ENCODE measurements around the gene TSNAXIP1. TPM values are rescaled to one million over a fixed set of nuclear protein-coding genes. Genes with fewer than 3 reads are reported as not detected.

TSNAXIP1 gene
- total and polyA plus RNA-seq, 2 experiments from 2014 or later, result 3.1 to 5.8 TPM

DNA sequence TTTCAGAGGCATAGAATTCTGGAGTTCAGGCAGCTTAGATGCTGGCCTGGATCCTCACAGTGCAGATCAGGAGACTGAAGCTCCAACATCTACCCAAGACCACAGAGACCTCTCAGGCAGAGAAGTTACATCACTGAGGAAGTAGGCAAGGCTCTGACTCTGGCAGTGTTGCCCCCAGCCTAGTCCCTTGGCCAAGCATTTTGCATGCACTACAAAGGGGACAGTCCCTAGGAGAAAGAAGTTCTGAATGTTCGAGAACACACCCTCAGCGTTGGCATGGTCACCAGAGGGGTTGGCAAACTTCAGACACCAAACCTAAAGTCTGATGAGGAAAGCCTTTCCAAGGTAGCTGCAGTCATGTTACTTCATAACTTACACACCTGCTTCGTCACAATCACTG, 2.8 kb upstream of the TSNAXIP1 start:
- Histone ChIP-seq H4K20me1 (ENCODE audit: insufficient read depth, poor library complexity, severe bottlenecking) (peaks cover 13% of the 10 kb centered on the region), H3K79me2 (peaks cover 66% of the 10 kb centered on the region), H3K27ac (peak overlapping the region; percentile 65), H3K4me2 (no peak overlapping the region), H3K27me3 (no peaks in the 10 kb centered on the region), H3K4me3 (no peak overlapping the region), H3K4me1 (ENCODE audit: insufficient read depth) (peaks cover 16% of the 10 kb centered on the region), H2AFZ (no peak overlapping the region), H3K9me3 (ENCODE audit: low read depth) (no peaks in the 10 kb centered on the region), H3K9me2 (replicated peaks; ENCODE audit: insufficient read depth) (no peaks in the 10 kb centered on the region), H3K36me3 (replicated peaks; ENCODE audit: insufficient read depth, low read depth) (no peaks in the 10 kb centered on the region)
- 99% methylated on average over 3 of the region's 3 CpGs for WGBS (ENCODE audit: low lambda C conversion rate, missing lambda C conversion rate)
- DNase-seq (ENCODE audit: low spot score), result no peak
- TF ChIP-seq EZH2phosphoT487 (IDR thresholded peaks at IDR 0.05; ENCODE audit: low read depth, severe bottlenecking, unreplicated experiment) (no peak), EZH2 (IDR thresholded peaks at IDR 0.05; ENCODE audit: borderline replicate concordance) (no peak)
- TF ChIP-seq, protein P1, sequence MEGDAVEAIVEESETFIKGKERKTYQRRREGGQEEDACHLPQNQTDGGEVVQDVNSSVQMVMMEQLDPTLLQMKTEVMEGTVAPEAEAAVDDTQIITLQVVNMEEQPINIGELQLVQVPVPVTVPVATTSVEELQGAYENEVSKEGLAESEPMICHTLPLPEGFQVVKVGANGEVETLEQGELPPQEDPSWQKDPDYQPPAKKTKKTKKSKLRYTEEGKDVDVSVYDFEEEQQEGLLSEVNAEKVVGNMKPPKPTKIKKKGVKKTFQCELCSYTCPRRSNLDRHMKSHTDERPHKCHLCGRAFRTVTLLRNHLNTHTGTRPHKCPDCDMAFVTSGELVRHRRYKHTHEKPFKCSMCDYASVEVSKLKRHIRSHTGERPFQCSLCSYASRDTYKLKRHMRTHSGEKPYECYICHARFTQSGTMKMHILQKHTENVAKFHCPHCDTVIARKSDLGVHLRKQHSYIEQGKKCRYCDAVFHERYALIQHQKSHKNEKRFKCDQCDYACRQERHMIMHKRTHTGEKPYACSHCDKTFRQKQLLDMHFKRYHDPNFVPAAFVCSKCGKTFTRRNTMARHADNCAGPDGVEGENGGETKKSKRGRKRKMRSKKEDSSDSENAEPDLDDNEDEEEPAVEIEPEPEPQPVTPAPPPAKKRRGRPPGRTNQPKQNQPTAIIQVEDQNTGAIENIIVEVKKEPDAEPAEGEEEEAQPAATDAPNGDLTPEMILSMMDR (IDR thresholded peaks at IDR 0.05; ENCODE audit: poor library complexity), result no peak

GRCh38 chr16:67804853-67805542, 1.7 kb upstream of the TSNAXIP1 start:
- H3K9me2 ChIP-seq (replicated peaks; ENCODE audit: insufficient read depth), result no peaks in the 10 kb centered on the region
- peaks cover 62% of the 10 kb centered on the region for H3K79me2 ChIP-seq
- no peaks in the 10 kb centered on the region for H3K27me3 ChIP-seq
- no peak for TF ChIP-seq EZH2 (IDR thresholded peaks at IDR 0.05; ENCODE audit: borderline replicate concordance)
- TF ChIP-seq, protein P1 (IDR thresholded peaks at IDR 0.05; ENCODE audit: poor library complexity), result no peak
- H2AFZ ChIP-seq, result no peak overlapping the region
- H3K4me2 ChIP-seq, result peak overlapping the region; percentile 89
- H3K36me3 ChIP-seq (replicated peaks; ENCODE audit: insufficient read depth, low read depth), result no peaks in the 10 kb centered on the region
- peak; percentile 68 for DNase-seq (ENCODE audit: low spot score)
- H3K9me3 ChIP-seq (ENCODE audit: low read depth), result no peaks in the 10 kb centered on the region
- peaks cover 16% of the 10 kb centered on the region for H3K4me1 ChIP-seq (ENCODE audit: insufficient read depth)
- H3K4me3 ChIP-seq, result peak overlapping the region; percentile 52
- H3K27ac ChIP-seq, result peak overlapping the region; percentile 65
- 71% methylated on average over 4 of the region's 4 CpGs for WGBS (ENCODE audit: low lambda C conversion rate, missing lambda C conversion rate)
- peaks cover 13% of the 10 kb centered on the region for H4K20me1 ChIP-seq (ENCODE audit: insufficient read depth, poor library complexity, severe bottlenecking)

DNA sequence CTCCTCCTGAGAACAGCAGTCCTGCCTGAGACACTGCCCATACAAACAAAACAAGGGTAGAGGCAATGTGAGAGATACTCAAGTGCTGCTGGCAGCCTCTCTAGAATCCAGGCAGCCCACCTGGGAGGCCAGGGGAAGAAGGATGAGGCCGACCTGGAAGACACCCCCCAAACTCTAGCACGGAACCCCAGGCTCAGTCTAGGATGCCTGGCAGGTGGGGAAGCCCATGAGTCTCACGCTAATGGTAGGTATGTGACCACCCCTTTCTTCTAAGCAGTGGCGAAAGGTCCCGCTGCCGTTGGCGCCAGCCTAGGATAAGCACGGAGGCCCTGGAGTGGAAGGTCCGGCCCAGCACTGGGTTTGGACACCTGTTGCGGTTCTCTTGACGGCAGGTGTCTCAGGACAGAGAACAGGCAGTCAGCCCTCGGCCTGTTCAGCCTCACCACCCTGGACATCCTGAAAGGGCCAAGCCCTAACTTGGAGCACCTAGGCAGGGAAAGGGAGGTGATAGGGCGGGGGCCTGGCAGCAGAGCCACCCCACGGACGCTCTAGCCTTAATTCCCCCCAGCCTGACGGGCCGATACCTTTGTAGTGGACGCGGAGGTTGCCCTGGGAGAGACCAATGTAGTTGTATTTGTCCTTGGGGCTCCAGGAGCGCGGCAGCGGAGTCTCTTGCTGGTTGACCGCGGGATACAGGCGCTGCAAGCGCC, 816 bp upstream of the TSNAXIP1 start:
- H3K36me3 ChIP-seq (replicated peaks; ENCODE audit: insufficient read depth, low read depth), result no peaks in the 10 kb centered on the region
- no peaks in the 10 kb centered on the region for H3K9me3 ChIP-seq (ENCODE audit: low read depth)
- peak overlapping the region; percentile 52 for H3K4me3 ChIP-seq
- TF ChIP-seq, protein P1 (IDR thresholded peaks at IDR 0.05; ENCODE audit: poor library complexity), result no peak
- TF ChIP-seq EZH2 (IDR thresholded peaks at IDR 0.05; ENCODE audit: borderline replicate concordance) (no peak), EZH2phosphoT487 (IDR thresholded peaks at IDR 0.05; ENCODE audit: low read depth, severe bottlenecking, unreplicated experiment) (no peak)
- WGBS (ENCODE audit: low lambda C conversion rate, missing lambda C conversion rate), result 2% methylated on average over 18 of the region's 26 CpGs
- H3K27ac ChIP-seq, result peak overlapping the region; percentile 60
- H3K79me2 ChIP-seq, result peaks cover 53% of the 10 kb centered on the region
- peak overlapping the region; percentile 89 for H3K4me2 ChIP-seq
- peak overlapping the region; percentile 61 for H2AFZ ChIP-seq
- H3K9me2 ChIP-seq (replicated peaks; ENCODE audit: insufficient read depth), result no peaks in the 10 kb centered on the region
- DNase-seq (ENCODE audit: low spot score), result no peak
- H3K27me3 ChIP-seq, result no peaks in the 10 kb centered on the region
- peaks cover 16% of the 10 kb centered on the region for H3K4me1 ChIP-seq (ENCODE audit: insufficient read depth)
- H4K20me1 ChIP-seq (ENCODE audit: insufficient read depth, poor library complexity, severe bottlenecking), result peaks cover 10% of the 10 kb centered on the region
